ENCODE measurements around the gene SLC6A3. TPM values are rescaled to one million over a fixed set of nuclear protein-coding genes. Genes with fewer than 3 reads are reported as not detected.

Gene SLC6A3
- total and polyA plus RNA-seq, 2 donors (not counting 1 experiment from before 2014, with no cell fraction given), result 0.01 to 0.15 TPM

DNA sequence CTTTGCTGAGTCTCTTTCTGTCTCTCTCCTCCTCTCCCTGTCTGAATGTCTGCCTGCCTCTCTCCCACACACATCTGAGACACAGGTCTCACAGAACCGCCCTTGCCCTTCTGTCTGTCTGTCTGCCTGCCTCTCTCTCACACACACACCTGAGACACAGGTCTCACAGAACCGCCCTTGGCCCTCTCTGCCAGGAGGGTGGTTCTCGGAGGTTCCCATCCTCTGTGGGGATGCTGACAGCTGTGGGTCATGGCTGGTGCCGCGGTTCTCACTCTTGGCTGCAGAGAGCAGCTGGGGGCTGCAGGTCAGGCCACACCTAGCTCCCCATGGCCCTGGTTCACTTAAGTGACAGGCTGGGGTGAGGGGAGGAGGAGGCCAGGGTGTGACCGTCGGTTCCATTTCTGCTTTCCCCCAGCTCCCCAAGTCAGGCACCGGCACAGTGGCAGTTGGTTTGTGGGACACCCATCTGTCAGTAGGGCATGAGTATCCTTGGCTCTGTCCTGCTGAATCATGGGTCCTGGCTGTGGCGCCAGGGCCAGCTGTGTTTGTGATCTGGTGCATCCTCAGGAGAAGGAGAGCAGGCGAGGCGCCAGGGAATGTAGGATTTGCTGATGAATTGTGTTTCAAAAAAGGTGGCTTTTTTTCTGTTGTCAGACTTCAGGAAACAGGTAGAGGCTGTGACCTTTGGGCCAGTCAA lies 58.0 kb downstream of the SLC6A3 start:
- Histone ChIP-seq H3K79me2 (ENCODE audit: control insufficient read depth, insufficient read depth, low read length) (no peaks in the 10 kb centered on the region), H3K4me1 (ENCODE audit: control insufficient read depth in 2 of 2, insufficient read depth in 2 of 2, low read length in 2 of 2) (peaks cover 13 to 18% of the 10 kb centered on the region in 2 donors), H4K20me1 (ENCODE audit: control insufficient read depth, insufficient read depth, low read length, poor library complexity, severe bottlenecking) (no peaks in the 10 kb centered on the region), H3K27me3 (replicated peaks in 1 of 4; ENCODE audit: control extremely low read depth in 1 of 4, control insufficient read depth in 3 of 4, insufficient read depth in 4 of 4, low read length in 3 of 4) (peaks cover 0 to 14% (median 0%) of the 10 kb centered on the region in 4 experiments), H3K9me3 (ENCODE audit: control extremely low read depth in 1 of 3, control insufficient read depth in 2 of 3, insufficient read depth in 1 of 3, low read length in 2 of 3) (no peaks in the 10 kb centered on the region), H3K27ac (ENCODE audit: low read length in 2 of 2) (peak overlapping the region in 1 of 2 donors; percentile 92), H3K36me3 (replicated peaks in 1 of 2; ENCODE audit: control extremely low read depth in 1 of 2, control insufficient read depth in 1 of 2, extremely low read depth in 1 of 2, insufficient read depth in 2 of 2, low read length in 1 of 2) (no peaks in the 10 kb centered on the region), H2AFZ (ENCODE audit: insufficient read depth, low read depth, low read length, poor library complexity, severe bottlenecking) (peak overlapping the region; percentile 87), H3K4me3 (ENCODE audit: control extremely low read depth in 1 of 5, extremely low read depth in 1 of 5, insufficient read depth in 1 of 5, low read depth in 2 of 5, low read length in 4 of 5) (peak overlapping the region in 1 of 5 experiments; percentile 63), H3K4me2 (replicated peaks; ENCODE audit: low read depth, low read length, poor library complexity, severe bottlenecking) (peak overlapping the region; percentile 93), H3K9ac (ENCODE audit: low read length) (peak overlapping the region; percentile 80)
- Mint-ChIP-seq H3K9me3 (ENCODE audit: insufficient read depth) (no peaks in the 10 kb centered on the region), H3K4me3 (peak overlapping the region; percentile 96), H3K27ac (peak overlapping the region; percentile 100), H3K4me1 (peaks cover 21% of the 10 kb centered on the region), H3K27me3 (peaks cover 16% of the 10 kb centered on the region)
- intact Hi-C loops (cut with micrococcal nuclease), result loop anchor here (5.0 to 10.0 kb wide), 2 partner anchors 208 to 415 kb away; partner anchors contain the start of gene NDUFS6
- ChIA-PET CTCF (interaction anchor here (1.6 to 2.3 kb wide), 3 partner anchors 16 to 253 kb away, joined by 4 to 9 read pairs (median 8); no protein-coding TSS in a partner anchor), POLR2A (interaction anchor here (0.6 to 3.4 kb wide), 6 partner anchors 42 to 248 kb away, joined by 3 to 26 read pairs (median 4); partner anchors contain the start of gene CLPTM1L)
- 60% methylated on average over 10 of the region's 11 CpGs for WGBS (ENCODE audit: insufficient coverage)
- no peak for TF ChIP-seq EZH2 (IDR thresholded peaks at IDR 0.05; ENCODE audit: borderline replicate concordance, insufficient read depth, low read depth, low read length, poor library complexity, severe bottlenecking)
- TF ChIP-seq, protein P1, sequence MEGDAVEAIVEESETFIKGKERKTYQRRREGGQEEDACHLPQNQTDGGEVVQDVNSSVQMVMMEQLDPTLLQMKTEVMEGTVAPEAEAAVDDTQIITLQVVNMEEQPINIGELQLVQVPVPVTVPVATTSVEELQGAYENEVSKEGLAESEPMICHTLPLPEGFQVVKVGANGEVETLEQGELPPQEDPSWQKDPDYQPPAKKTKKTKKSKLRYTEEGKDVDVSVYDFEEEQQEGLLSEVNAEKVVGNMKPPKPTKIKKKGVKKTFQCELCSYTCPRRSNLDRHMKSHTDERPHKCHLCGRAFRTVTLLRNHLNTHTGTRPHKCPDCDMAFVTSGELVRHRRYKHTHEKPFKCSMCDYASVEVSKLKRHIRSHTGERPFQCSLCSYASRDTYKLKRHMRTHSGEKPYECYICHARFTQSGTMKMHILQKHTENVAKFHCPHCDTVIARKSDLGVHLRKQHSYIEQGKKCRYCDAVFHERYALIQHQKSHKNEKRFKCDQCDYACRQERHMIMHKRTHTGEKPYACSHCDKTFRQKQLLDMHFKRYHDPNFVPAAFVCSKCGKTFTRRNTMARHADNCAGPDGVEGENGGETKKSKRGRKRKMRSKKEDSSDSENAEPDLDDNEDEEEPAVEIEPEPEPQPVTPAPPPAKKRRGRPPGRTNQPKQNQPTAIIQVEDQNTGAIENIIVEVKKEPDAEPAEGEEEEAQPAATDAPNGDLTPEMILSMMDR (IDR thresholded peaks at IDR 0.05), result no peak
- ATAC-seq (ENCODE audit: low read depth), result no peak
- no peak for DNase-seq

Measured in B cell (primary cell).